Heart right ventricle (tissue), 16 donors: ENCODE data around the gene AGER. TPM values are rescaled to one million over a fixed set of nuclear protein-coding genes. Genes with fewer than 3 reads are reported as not detected.
A peak's percentile ranks its signal among the peaks of the same experiment; 100 is the strongest.

Experiments used
- ATAC-seq, 8 donors: fragments of 200-7000 bp; cut with Tn5 transposase; one replicate each; pipeline ENCODE4 v1.9.1; 2020; ENCODE audit warnings: mild to moderate bottlenecking in 8 of 8, moderate library complexity in 8 of 8, moderate number of reproducible peaks in 1 of 8
- DNase-seq, 2 donors: peaks; one replicate each; pipeline ENCODE4 v3.0.0-alpha.2; 2020
- H3K27ac ChIP-seq, 10 donors: fragments of 200-600 bp; sonication (generic) in 2 of 10; one replicate each; pipeline versions ENCODE4 v1.5.0 to v1.8.0; 2020 to 2022; ENCODE audit warnings: mild to moderate bottlenecking in 3 of 10
- H3K27me3 ChIP-seq, 7 donors: fragments of 200-600 bp; one replicate each; pipeline ENCODE4 v1.8.0; 2021 to 2022; ENCODE audit warnings: mild to moderate bottlenecking in 2 of 7
- H3K36me3 ChIP-seq, 9 donors: fragments of 200-600 bp; sonication (generic) in 1 of 9; one replicate each; pipeline versions ENCODE4 v1.5.0 to v1.8.0; 2020 to 2022; ENCODE audit warnings: mild to moderate bottlenecking in 2 of 9
- H3K4me1 ChIP-seq, 9 donors: fragments of 200-600 bp; sonication (generic) in 1 of 9; one replicate each; pipeline versions ENCODE4 v1.5.0 to v1.8.0; 2020 to 2022; ENCODE audit warnings: mild to moderate bottlenecking in 4 of 9
- H3K4me3 ChIP-seq, 10 donors: fragments of 200-600 bp; sonication (generic) in 2 of 10; one replicate each; pipeline versions ENCODE4 v1.5.0 to v1.8.0; 2020 to 2022; ENCODE audit warnings: mild to moderate bottlenecking in 7 of 10, moderate library complexity in 2 of 10
- H3K9me3 ChIP-seq, 11 donors: fragments of 200-600 bp in 10 of 11; sonication (generic) in 2 of 11; one replicate each; pipeline versions ENCODE4 v1.5.0 to v1.8.0; 2013 to 2022; ENCODE audit warnings: mild to moderate bottlenecking in 2 of 11, control low read depth in 1 of 11, moderate library complexity in 1 of 11
- WGBS, 2 donors: extraction: QIAGEN DNeasy Blood & Tissue Kit; methylation state at CpG; one replicate each; pipeline ENCODE4 v1.1.7; 2013; ENCODE audit warnings: inconsistent platforms in 1 of 2; 5-methylcytosine and 5-hydroxymethylcytosine counted together
- intact Hi-C, 10 donors: fragments of 100-400 bp; cut with DNase I; formaldehyde crosslinking; loops; one replicate each; pipeline versions ENCODE4 v1.11.1 to v1.14.2; 2022
- polyA plus RNA-seq, 2 donors: library from polyadenylated mRNA; stranded (reverse); fragments of 200-250 nt; gene quantifications; one replicate each; pipeline ENCODE4 v1.2.3, GENCODE V29; 2013
- total RNA-seq, 10 donors: library from RNA; stranded (reverse); fragmentation: NEBNext Ultra II Directional in 3 of 10; extraction: Animal tissue kit (Norgen Biotek cat#: 25700) in 3 of 10; gene quantifications; one replicate each; pipeline versions ENCODE4 v1.2.1 to v1.2.4, GENCODE V29; 2021 to 2023
- TF ChIP-seq, protein P1 (sequence below), 9 donors: fragments of 200-600 bp; sonication (generic) in 2 of 9; IDR thresholded peaks; one replicate each; pipeline versions ENCODE4 v1.5.0 to v1.8.0; 2021 to 2022; ENCODE audit warnings: antibody characterized with exemption in 9 of 9, mild to moderate bottlenecking in 5 of 9, moderate library complexity in 1 of 9
- donor health status: Arrhythmogenic right ventricular cardiomyopathy.
- donor health status: ischemic (EF 13 %, LVEDD 7.1; RV severe dilation, severe dysfunction).
- donor health status: healthy with polysubstance abuse.
- donor health status: DM: no; HTN: yes; CAD: no.
- donor health status: DM: no; HTN: no; CAD: no.
- donor health status: ischemic (EF 25% LVEDD 6.9; RV normal size, moderate dysfunction).
- donor health status: ischemic (EF 25% LVEDD 5.7; RV mildly dilated, moderate dysfunction).
- donor health status: healthy.
- donor health status: DM: yes; HTN: yes; CAD: no.
- donor health status: Ischemic cardiomyopathy.
- donor health status: ischemic (EF 35%, LVEDD 5.7; RV mildly dilated, moderate dysfunction).
- donor health status: nonischemic (EF 11% LVEDD 7.7; RV severe dilation, severe dysfunction).
- donor health status: DM: yes; HTN: yes; CAD: no.
- donor health status: PGD.
- donor health status: ischemic (EF 29% LVEDD 5.4; RV normal size, mild dysfunction).
- donor health status: nonischemic (EF 23%, LVEDD 6.1; RV moderate dilation, normal function).

The AGER gene
- total and polyA plus RNA-seq, 12 donors, result 0.75 to 5.5 (median 3.1) TPM

- TF ChIP-seq, protein P1, sequence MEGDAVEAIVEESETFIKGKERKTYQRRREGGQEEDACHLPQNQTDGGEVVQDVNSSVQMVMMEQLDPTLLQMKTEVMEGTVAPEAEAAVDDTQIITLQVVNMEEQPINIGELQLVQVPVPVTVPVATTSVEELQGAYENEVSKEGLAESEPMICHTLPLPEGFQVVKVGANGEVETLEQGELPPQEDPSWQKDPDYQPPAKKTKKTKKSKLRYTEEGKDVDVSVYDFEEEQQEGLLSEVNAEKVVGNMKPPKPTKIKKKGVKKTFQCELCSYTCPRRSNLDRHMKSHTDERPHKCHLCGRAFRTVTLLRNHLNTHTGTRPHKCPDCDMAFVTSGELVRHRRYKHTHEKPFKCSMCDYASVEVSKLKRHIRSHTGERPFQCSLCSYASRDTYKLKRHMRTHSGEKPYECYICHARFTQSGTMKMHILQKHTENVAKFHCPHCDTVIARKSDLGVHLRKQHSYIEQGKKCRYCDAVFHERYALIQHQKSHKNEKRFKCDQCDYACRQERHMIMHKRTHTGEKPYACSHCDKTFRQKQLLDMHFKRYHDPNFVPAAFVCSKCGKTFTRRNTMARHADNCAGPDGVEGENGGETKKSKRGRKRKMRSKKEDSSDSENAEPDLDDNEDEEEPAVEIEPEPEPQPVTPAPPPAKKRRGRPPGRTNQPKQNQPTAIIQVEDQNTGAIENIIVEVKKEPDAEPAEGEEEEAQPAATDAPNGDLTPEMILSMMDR (IDR thresholded peaks at IDR 0.05), result no peak
- Histone ChIP-seq H3K9me3 (no peaks in the 10 kb centered on the region), H3K27me3 (no peaks in the 10 kb centered on the region), H3K36me3 (peaks cover 0 to 30% (median 12%) of the 10 kb centered on the region in 9 donors), H3K27ac (peak overlapping the region; percentile 50 to 99 (median 98)), H3K4me3 (peak overlapping the region in 8 of 10 donors; percentile 14 to 82 (median 58)), H3K4me1 (peaks cover 13 to 81% (median 67%) of the 10 kb centered on the region in 9 donors)
- DNase-seq (no peak), ATAC-seq (no peak)
- 71 to 74% methylated on average over 15 of the region's 15 CpGs for WGBS, 2 donors
- intact Hi-C loops, result loop anchor here in 2 of 10 donors (5.0 kb wide), 1 partner anchor 65 kb away; the partner anchor contains the start of gene ATF6B (in 2 of the 2)
These were observed 7.9 kb upstream of the AGER start for GRCh38 chr6:32191696-32192607.

DNA sequence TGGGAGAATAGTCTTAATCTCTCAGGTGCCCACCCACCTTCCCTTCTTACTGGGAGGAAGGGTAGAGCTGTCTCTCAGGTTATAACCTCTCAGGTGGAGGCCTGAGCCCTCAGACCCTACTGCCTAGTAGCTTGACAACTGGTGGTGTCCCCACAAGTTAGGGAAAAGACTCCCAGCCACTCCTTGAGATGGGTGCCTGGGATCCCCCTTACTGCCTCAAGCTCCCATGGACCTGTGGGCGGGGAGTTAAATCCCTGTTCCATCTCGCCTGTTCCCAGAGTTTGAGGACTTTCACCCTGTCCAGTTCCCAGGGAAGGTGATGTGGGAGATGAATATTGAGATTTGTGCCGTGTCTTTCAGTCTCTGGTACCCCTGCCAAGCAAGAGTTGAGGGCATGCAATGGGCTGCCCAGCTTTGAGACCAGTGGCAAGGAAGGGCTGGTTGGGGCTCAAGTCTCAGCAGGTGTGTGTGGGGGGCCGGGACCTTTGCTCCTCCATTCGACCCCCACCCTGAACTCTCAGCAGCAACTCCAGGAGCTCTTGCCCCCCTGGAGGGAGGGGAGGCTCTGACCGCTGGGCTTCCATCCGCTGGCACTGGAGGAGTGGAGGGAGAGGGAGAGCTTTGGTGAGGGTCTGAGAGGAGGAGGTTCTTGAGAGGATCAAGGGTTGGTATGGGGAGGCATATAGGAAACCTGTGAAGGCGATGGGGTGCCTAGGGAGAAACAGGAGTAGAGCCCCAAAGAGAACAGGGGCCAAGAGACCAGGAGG is 7.0 kb upstream of the AGER start:
- intact Hi-C loops, result loop anchor here in 2 of 10 donors (5.0 kb wide), 1 partner anchor 64 kb away; the partner anchor contains the start of gene ATF6B (in 2 of the 2)
- no peak for DNase-seq
- H3K4me3 ChIP-seq, result peak overlapping the region in 9 of 10 donors; percentile 75 to 85 (median 80)
- H3K27me3 ChIP-seq, result no peaks in the 10 kb centered on the region
- no peaks in the 10 kb centered on the region for H3K9me3 ChIP-seq
- 81 to 85% methylated on average over 8 of the region's 8 CpGs for WGBS, 2 donors
- peaks cover 0 to 36% (median 15%) of the 10 kb centered on the region in 9 donors for H3K36me3 ChIP-seq
- ATAC-seq, result no peak
- H3K27ac ChIP-seq, result peak overlapping the region; percentile 71 to 99 (median 98)
- H3K4me1 ChIP-seq, result peaks cover 11 to 84% (median 71%) of the 10 kb centered on the region in 9 donors
- TF ChIP-seq, protein P1 (IDR thresholded peaks at IDR 0.05), result no peak

DNA sequence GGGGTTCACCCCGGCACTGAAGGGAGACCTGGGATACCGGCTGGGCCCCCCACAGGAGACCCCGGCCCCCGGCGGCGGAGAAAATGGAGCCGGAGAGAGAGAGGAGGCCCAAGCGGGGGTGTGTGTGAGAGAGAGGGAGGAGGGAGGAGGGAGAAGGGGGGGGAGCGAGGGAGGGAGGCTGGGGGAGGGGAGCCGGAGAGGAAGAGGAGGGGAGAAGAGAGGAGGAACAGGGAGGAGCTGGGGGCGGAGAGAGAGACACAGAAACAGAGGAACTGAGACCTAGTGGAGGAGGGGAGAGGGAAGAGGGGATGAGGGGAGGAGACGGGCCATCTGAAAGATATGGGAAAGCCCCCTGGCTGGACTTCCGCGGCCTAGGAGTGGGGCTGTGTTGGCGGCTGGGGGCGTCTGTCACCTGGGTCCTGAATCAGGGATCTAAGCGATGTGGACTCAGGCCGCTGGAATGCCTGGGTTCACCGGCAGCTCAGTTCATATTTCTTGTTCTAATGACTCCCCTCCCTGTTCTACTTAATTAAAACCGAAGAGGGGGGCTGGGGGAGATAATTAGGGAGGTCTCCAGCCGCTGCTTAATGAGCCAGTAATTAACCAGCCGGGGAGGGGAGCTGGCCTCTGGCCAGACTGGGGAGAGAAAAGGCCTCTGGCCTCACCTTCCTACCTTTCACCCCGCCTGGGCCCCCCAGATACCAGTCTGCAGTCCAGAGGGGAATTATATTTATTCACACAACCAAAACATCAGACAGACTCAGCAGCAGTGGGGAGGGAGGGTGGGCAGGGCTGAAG is 6.2 kb upstream of the AGER start, which contains the start of gene PBX2:
PBX2 (minus strand) TSS at position 149 of the 798 bp plus-strand sequence. CDS start 287 bp downstream, outside the sequence.
- Histone ChIP-seq H3K27me3 (no peaks in the 10 kb centered on the region), H3K9me3 (no peaks in the 10 kb centered on the region), H3K4me1 (peaks cover 13 to 86% (median 74%) of the 10 kb centered on the region in 9 donors), H3K4me3 (peak within 1 kb of the TSS; percentile 50 to 85 (median 80)), H3K36me3 (peaks cover 0 to 41% (median 15%) of the 10 kb centered on the region in 9 donors), H3K27ac (peak within 1 kb of the TSS; percentile 71 to 99 (median 98))
- DNase-seq (peak; percentile 86 to 98), ATAC-seq (peak; percentile 69 to 85 (median 78))
- intact Hi-C loops, result loop anchor here in 2 of 10 donors (5.0 kb wide), 1 partner anchor 63 kb away; the partner anchor contains the start of gene ATF6B (in 2 of the 2)
- TF ChIP-seq, protein P1 (IDR thresholded peaks at IDR 0.05), result no peak
- 1 to 2% methylated on average over 21 of the region's 23 CpGs for WGBS, 2 donors
